ENCODE measurements around the gene NDUFA8.

The NDUFA8 gene

GRCh38 chr9:122095010-122095767 lies 64.4 kb downstream of the NDUFA8 start:
- no peak for TF ChIP-seq TAF1 (IDR thresholded peaks at IDR 0.05; ENCODE audit: low read depth)
- TF ChIP-seq REST (IDR thresholded peaks at IDR 0.05; ENCODE audit: low read depth) = peak; percentile 84
- no peak for TF ChIP-seq CREB1 (IDR thresholded peaks at IDR 0.05; ENCODE audit: low read depth)
- no peak for TF ChIP-seq NFIC (IDR thresholded peaks at IDR 0.05)
- peak; percentile 38; the same call in 1 of the 2 replicates for TF ChIP-seq TEAD4 (IDR thresholded peaks at IDR 0.05)
- TF ChIP-seq RAD21 (IDR thresholded peaks at IDR 0.05; ENCODE audit: low read depth) = peak; percentile 47

Data from Ishikawa (cell line).